HG03521 (cell line): Measurements from ENCODE around the gene DGKZ.

Experiments
- ATAC-seq: cut with Tn5 transposase; IDR thresholded peaks from one replicate; pipeline ENCODE4 v1.9.1; 2021; ENCODE audit warnings: mild to moderate bottlenecking, moderate library complexity; ENCODE audit not compliant: unreplicated experiment

Gene DGKZ

DNA sequence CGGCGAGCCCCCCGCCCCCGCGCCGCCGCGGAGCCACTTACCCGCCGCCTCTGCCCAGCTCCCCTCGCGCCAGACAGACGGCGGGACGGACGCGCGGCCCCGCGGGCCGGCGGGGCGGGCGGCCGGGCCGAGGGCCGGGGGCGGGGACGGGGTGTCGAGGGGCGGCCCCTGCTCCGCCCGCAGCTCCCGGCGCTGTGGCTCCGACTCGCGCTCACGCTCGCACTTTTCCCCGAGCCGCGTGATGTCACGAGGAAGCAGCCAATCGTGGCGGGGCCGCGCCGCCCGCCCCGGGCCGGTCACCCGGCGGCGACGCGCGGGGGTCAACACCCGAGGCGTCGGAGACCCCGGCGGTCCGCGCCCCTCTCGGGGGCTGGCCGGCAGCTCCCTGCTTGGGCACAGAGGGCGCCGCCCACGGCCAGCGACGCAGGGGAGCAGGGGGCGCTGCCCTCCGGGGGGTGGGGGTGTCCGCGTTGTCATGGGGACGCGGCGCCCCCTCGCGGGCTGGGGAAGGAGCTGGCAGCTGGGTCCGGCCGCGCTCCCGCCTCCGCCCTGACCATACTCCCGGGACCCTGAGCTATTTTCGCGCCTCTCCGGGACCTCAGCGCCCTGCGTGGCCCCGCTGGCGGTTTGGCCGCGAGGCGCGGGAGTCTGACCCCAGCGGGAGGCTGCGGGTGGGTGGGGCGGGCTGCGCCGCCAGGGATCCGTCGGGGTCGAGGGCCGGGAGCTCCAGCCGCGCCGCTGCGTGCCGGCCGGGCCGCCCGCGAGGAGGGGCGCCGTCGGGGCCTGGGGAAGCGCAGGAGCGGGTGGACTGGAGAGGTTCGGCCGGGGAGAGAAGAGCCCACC, 44.5 kb downstream of the DGKZ start, which contains the start of gene CHRM4:
CHRM4 (minus strand) TSS at position 199 of the 843 bp plus-strand sequence. CDS start 5,219 bp downstream, outside the sequence.
- peak; percentile 11 for ATAC-seq

DNA sequence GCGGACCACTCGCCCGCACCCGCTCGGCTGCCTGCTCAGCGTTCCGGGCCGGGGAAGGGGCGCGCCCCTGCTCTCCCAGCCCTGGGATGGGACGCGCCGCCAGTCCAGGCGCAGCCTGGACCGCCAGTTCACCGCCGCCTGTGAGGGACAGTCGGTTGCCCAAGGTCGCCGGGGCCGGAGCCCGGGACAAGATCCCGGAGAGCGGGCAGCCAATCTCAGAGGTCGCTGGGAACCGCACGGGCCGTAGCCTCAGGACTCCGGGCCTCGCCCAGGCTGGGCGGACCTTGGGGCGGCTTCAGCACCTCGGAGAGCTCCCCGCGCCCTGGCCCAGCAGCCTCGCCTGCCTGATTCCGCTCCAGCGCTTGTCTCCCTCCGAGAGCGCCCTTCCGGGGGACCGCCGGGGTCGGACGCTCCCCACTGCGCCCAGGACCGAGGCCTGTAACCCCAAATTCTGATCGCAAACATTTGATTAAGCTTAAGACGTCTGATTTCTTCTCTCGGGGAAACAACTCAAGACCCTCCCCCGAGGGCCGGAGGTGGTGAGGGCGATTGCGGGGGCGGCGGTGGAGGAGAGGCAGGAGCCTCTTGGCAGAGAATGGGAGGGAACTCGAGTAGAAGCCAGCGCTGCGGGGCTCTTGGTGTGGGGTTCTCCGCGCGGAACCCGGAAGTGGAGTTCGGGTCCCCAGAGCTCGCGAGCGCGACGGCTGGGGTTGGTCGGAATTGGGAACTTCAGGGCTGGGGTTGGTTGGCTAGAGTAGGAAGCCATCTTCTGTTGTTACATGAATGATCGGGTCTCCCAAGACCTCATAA, 45.4 kb downstream of the DGKZ start:
- peak; percentile 63 for ATAC-seq

GRCh38 chr11:46393231-46393616, 46.0 kb downstream of the DGKZ start:
- no peak for ATAC-seq

DNA sequence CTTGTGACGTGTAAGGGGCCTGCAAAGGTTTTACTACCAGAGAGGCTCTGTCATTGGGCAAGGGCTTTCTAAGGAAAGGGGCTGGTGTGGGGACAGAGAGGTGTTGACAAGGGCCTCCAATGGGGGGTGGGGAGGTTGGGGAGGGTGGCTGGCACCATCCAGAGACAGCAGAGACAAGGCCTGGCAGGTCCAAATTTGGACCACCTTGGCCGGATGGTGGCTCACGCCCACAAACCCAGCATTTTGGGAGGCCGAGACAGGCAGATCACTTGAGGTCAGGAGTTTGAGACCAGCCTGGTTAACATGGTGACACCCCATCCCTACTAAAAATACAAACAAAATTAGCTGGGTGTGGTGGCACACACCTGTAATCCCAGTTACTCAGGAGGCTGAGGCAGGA, 46.5 kb downstream of the DGKZ start:
- ATAC-seq = no peak

DNA sequence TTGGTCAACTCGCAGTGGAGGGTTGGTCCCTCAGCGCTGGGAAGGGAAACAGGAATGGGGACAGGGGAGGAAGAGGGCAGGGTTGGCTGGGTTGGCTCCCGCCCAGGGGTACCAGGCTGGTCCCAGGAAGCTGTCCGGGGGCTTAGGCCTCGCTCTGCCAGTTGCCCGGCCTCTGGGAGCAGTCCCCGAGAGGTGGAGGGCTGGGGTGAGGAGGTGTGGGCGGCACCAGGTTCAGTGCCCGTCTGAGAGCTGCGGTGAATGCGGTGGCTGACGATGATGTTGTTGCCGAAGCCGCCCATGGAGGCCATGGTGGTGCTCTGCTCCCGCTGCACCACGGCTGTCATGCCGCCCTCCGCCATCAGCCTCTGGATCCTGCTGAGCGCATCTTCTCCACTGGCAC, 50.3 kb downstream of the DGKZ start:
- no peak for ATAC-seq

DNA sequence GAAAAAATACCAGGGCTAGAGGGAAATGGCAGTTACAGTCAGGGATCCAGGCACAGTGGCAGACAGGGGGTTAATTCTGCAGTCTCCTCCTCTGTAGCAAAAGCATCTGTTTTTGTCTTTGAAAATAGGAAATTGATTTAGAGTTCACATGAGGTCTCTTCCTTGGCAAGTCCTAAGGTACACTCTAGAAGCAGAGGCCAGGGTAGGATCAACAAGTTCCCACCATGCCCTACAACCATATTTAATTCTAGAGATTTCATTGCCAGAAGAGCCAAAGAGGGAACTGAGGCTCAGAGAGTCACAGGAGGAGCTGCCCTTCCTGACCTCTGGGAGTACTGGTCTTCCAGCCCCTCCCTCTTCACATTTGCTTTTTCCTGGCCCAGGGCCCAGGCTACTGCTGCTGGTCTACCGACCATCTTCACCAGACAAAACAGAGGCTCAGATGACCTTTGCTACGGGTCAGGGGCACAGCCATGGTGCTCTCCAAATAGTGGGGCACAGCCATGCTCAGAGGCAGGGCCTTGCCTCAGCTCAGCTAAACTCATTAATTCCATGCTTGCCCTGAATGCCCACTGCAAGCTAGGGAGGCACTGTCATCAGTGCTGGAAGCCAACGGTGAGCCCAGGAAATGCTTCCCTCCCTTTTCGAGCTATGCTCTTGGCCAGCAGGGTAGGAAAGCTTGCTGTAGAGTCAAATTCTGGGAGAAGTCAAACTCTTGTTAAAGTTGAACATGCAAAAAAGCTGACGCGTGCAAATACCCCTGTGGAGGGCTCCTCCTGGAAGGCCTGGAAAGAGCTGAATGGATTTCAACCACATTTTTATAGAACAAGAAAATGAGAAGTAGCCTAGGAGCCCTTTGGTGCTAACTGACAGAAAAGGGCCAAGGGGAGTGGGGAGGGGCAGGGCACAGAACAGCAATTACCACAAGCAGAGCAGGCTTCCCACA, 56.0 kb downstream of the DGKZ start:
- ATAC-seq = no peak

DNA sequence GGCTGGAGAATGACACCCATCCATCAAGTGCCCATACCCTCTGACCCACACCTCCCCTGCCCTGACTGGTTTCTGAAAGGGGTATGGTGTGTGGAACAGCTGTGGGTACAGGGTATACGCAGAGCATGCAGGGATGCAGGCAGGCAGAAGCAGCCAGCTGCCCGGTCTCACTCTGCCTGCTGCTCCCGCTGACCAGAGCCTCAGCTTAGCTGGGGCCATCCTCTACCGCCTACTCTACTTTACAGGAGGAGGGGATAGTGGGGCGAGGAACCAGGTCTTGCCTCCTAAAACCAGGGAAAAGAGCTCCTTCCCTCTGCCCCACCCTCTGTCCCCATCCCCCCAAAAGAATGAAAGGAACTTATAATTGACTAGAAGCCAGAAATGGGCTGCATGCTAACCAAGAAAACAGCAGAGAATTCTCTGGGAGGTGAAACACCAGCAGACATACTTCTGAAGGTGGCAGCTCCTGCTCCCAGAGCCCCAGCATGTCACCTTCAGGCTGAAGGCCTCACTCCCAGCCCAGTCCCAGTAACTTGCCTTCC, 57.3 kb downstream of the DGKZ start:
- no peak for ATAC-seq

DNA sequence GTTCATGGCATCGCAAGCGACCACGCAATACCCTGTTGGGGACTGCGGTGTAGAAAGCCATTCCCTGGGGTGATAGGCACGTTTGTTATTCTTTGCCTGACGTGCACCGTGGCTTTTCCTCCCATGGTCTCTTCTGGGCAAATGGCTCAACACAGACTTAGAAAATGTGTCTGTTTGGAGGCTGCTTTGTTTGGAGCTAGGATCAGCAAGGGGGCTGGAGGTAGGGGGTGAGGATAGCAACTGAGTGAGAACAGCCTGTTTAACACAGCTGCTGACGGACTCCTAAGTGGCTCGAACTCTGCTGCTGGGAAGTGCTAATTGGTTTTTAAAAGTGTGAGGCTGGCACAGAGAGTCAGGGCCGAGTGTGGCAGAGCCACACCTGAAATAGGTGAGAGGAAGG, 60.4 kb downstream of the DGKZ start:
- no peak for ATAC-seq

DNA sequence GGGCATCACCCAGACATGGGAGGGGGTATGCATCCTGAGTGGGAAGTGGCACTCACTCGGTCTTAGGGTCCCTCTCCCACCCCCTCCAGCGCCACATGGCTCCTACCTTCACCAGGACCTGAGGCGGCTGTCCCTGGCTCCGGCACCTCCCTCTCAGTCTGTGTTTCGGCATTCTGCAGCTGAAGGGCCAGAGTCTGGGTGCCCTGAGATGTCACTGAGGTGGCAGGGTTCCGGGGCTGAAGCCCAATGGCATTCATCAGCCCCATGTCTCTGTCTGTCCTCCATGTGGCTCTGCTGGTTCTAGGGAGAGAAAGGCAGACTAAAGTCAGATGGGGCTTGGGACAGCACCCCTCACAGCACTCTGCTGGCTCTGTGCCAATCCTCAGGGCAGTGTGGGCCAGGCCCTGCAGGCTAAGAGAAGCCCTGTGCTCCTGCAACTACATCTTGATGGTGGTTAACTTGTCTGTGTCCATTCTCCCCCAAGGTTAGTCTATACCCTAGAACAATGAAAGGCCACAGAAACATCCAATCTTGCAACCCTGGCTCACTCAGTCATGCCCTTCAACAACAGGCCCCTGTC, 61.2 kb downstream of the DGKZ start:
- ATAC-seq = no peak

DNA sequence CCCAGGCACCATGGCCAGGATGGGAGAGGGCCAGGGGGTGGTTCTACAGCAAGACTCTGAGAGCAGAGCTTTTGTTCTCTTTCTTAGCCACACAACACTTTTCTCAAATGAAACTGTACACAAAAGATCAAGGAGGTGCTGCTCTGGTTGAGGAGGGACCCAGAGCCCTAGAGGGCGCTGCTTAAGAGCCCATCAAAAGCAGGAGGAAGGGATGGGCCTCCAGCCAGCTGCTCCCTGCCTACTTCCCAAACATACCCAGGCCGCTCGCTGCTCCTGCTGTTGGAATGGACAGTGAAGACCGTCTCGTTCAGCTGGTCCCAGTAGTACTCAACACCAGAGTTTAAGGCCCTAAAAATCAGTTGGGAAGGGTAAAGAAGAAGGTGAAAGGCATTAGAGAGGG, 62.8 kb downstream of the DGKZ start:
- ATAC-seq = no peak

DNA sequence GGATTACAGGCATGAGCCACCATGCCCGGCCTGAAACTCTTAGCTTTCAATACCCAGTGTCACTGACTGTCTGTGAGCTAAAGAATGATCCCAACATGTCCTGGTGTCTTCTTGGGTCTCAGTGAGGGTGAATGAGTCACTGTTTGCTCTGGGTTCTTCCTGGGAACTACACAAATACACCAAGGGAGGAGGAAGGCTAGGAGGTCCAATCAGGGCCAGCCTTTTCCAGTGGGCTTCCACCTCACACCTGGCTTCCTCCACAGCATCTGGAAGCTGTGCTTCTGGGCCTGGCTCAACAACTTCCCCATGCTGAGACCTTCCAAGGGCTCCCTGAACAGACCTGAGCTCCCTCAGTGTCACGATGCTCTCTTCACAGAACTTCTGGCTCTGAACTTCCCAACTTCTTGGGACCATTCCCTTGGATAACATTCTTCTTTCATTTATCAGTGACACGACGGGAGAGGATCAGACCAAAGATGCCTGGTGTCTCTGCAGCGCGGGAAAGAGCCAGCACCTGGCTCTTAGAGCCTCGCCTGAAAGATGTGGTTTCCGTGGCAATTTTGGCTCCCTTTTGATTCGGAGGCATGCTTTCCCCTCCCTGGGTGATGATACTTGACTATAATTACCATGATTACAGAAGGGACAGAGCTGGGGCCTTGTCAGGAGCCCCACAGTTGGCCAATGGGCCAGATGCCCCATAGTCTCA, 66.7 kb downstream of the DGKZ start:
- ATAC-seq = no peak

- ATAC-seq = no peak
These were observed 67.2 kb downstream of the DGKZ start for GRCh38 chr11:46414466-46414796.

- no peak for ATAC-seq
These were observed 67.6 kb downstream of the DGKZ start for GRCh38 chr11:46414879-46415278.

- no peak for ATAC-seq
These were observed 70.4 kb downstream of the DGKZ start for GRCh38 chr11:46417711-46418110.

DNA sequence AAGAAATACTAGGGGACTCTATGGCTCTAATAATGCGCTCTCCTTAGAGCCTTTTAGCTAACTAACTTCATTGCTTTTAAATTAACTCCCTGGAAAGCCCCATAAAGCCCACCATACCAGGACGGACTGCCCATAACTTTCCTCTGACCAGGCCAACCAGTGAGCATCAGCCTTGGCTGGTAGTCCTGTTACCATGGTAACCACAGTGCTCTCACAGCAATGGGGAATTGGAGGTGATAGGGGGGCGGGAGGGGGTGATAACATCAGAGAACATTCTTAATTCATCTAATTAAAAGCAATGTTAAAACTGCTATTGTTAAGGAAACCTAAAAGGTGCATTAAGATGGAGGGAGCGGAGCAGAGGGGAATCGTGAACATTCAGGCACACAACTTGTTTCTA, 71.5 kb downstream of the DGKZ start:
- ATAC-seq = no peak

DNA sequence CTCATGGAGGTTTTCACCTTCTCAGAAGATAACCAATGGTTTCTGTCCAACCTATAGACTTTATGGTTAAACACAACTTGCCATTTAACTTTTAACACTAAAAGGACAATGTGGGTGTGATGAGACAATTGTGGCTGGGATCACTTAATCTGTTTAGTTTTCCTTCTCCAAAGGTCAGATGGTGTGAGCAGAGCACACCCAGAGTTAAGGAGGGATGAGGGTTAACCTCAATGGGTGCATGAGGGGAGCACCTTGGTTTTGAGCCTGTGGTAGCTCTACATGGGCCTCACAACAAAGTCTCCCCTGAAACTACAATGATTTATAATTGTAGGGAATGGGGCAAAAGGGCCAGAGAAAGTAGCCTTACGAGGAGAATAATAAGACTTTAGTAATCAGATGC, 73.2 kb downstream of the DGKZ start:
- no peak for ATAC-seq

- ATAC-seq = no peak
These were observed 74.1 kb downstream of the DGKZ start for GRCh38 chr11:46421257-46421880.

DNA sequence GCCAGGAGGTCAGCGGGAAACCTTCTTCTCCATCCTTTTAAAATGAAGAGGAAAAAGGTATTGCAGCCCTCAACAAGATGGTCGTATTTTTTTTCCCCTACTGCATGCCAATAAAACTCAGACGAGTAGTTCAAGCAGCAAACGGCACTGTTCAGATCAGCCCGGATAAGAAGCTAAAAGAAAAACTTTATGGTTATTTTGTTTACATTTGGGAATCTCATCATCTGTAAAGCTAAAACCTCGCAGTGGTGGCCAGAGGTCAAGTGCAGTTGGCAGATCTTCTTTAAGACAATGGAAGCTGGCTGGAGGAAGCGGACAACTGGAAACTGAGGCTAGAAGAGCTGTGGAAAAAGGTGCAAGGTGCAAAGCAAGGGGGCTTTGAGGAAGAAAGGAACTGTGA, 75.3 kb downstream of the DGKZ start:
- no peak for ATAC-seq

GRCh38 chr11:46426233-46426991, 79.1 kb downstream of the DGKZ start:
- no peak for ATAC-seq
